ENCODE measurements around the gene NR1I2. TPM values are rescaled to one million over a fixed set of nuclear protein-coding genes. Genes with fewer than 3 reads are reported as not detected.

NR1I2 gene
- polyA plus RNA-seq, 4 donors, result 37.8 to 166 (median 95.5) TPM

DNA sequence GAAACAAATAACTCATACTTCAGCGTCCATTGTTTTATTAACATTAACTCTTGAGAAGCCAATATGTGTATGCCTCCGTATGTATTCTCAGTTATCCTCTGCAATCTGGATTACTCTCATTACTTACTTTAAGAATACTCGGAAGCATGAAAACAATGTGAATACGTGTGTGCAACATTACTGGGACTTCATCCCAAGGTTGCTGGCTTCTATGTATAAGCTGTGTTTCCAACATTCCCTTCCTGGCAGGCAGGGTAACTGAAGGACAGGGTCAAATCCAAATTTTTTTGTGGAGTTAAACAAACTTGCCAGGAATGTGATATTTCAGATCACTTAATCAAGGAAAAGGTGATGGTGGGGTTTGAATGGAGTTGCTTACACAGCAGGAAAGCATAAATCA, 34.5 kb upstream of the NR1I2 start:
- Histone ChIP-seq H3K9me3 (ENCODE audit: control insufficient read depth in 2 of 2, insufficient read depth in 1 of 2, low read depth in 1 of 2, low read length in 1 of 2) (no peaks in the 10 kb centered on the region), H3K4me3 (ENCODE audit: low read depth in 1 of 3, low read length in 3 of 3) (no peak overlapping the region), H3K27me3 (ENCODE audit: control insufficient read depth in 3 of 3, insufficient read depth in 3 of 3, low read length in 3 of 3) (no peaks in the 10 kb centered on the region), H3K4me1 (ENCODE audit: control insufficient read depth in 3 of 3, insufficient read depth in 2 of 3, low read depth in 1 of 3, low read length in 2 of 3) (no peaks in the 10 kb centered on the region), H3K36me3 (ENCODE audit: control insufficient read depth in 3 of 3, insufficient read depth in 2 of 3, low read depth in 1 of 3, low read length in 3 of 3) (no peaks in the 10 kb centered on the region), H3K27ac (ENCODE audit: low read depth in 1 of 3, low read length in 2 of 3) (no peak overlapping the region)
- no peak for DNase-seq
- no peak for FAIRE-seq
- 78 to 92% (median 84%) methylated on average over 4 of the region's 4 CpGs for WGBS, 3 donors

DNA sequence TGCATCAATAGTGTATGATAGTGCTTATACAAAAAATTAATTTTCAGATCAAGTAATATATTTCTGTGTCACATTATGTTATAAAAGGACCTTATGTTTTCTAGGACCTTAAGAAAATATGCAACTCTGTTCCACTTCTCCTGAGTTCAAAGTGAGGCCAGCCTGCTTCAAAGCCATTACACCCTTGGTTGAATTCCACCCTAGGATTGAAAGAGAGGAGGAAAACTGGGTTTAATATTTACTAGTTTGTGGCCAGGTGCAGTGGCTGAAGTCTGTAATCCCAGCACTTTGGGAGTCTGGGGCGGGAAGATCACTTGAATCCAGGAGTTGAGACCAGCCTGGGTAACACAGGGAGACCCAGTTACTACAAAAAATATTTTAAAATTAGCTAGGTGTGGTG, 32.9 kb upstream of the NR1I2 start:
- H3K27me3 ChIP-seq (ENCODE audit: control insufficient read depth in 3 of 3, insufficient read depth in 3 of 3, low read length in 3 of 3), result no peaks in the 10 kb centered on the region
- H3K4me1 ChIP-seq (ENCODE audit: control insufficient read depth in 3 of 3, insufficient read depth in 2 of 3, low read depth in 1 of 3, low read length in 2 of 3), result no peaks in the 10 kb centered on the region
- H3K9me3 ChIP-seq (ENCODE audit: control insufficient read depth in 2 of 2, insufficient read depth in 1 of 2, low read depth in 1 of 2, low read length in 1 of 2), result no peaks in the 10 kb centered on the region
- WGBS, 3 donors, result 54 to 77% (median 63%) methylated on average over 1 of the region's 1 CpG
- FAIRE-seq (no peak), DNase-seq (no peak)
- H3K27ac ChIP-seq (ENCODE audit: low read depth in 1 of 3, low read length in 2 of 3), result no peak overlapping the region
- H3K36me3 ChIP-seq (ENCODE audit: control insufficient read depth in 3 of 3, insufficient read depth in 2 of 3, low read depth in 1 of 3, low read length in 3 of 3), result no peaks in the 10 kb centered on the region
- no peak overlapping the region for H3K4me3 ChIP-seq (ENCODE audit: low read depth in 1 of 3, low read length in 3 of 3)

DNA sequence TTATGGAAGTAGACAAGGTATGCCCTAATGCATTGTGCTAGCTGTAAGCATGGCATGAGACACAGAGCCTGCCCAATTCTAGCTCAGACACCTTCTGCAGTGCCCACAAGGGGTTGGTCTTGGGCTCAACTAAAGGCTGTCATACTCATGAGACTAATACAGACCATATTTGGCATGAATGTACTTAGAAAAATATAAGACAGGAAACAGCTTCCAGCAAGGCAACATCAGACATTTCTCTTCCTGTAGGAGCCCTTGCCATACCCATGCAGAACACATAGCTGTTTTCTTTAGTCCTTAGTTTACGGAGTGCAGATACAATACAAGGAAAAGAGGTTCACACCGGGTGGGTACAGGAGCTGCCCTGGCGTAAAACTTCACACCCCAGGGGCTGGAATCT, 30.5 kb upstream of the NR1I2 start:
- H3K27me3 ChIP-seq (ENCODE audit: control insufficient read depth in 3 of 3, insufficient read depth in 3 of 3, low read length in 3 of 3), result no peaks in the 10 kb centered on the region
- H3K4me3 ChIP-seq (ENCODE audit: low read depth in 1 of 3, low read length in 3 of 3), result no peak overlapping the region
- 85 to 94% (median 90%) methylated on average over 3 of the region's 3 CpGs for WGBS, 3 donors
- no peaks in the 10 kb centered on the region for H3K4me1 ChIP-seq (ENCODE audit: control insufficient read depth in 3 of 3, insufficient read depth in 2 of 3, low read depth in 1 of 3, low read length in 2 of 3)
- no peaks in the 10 kb centered on the region for H3K36me3 ChIP-seq (ENCODE audit: control insufficient read depth in 3 of 3, insufficient read depth in 2 of 3, low read depth in 1 of 3, low read length in 3 of 3)
- H3K9me3 ChIP-seq (ENCODE audit: control insufficient read depth in 2 of 2, insufficient read depth in 1 of 2, low read depth in 1 of 2, low read length in 1 of 2), result peaks cover 0 to 5% of the 10 kb centered on the region in 2 donors
- H3K27ac ChIP-seq (ENCODE audit: low read depth in 1 of 3, low read length in 2 of 3), result no peak overlapping the region
- FAIRE-seq, result no peak
- no peak for DNase-seq

DNA sequence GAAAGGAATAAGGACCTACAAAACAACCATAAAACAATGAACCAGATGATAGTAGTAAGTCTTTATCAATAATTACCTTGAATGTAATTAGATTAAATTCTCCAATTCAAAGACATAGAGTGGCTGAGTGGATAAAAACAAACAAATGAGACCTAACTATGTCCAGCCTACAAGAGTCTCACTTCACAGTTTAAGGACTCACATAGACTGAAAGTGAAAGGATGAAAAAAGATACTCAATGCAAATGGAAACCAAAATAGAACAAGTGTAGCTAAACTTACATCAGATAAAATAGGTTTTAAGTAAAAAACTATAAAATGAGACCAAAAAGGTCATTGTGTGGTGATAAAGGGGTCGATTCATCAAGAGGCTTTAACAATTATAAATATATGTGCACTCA, 21.9 kb upstream of the NR1I2 start:
- FAIRE-seq, result no peak
- no peaks in the 10 kb centered on the region for H3K36me3 ChIP-seq (ENCODE audit: control insufficient read depth in 3 of 3, insufficient read depth in 2 of 3, low read depth in 1 of 3, low read length in 3 of 3)
- WGBS, 3 donors, result 46 to 76% (median 53%) methylated on average over 1 of the region's 1 CpG

DNA sequence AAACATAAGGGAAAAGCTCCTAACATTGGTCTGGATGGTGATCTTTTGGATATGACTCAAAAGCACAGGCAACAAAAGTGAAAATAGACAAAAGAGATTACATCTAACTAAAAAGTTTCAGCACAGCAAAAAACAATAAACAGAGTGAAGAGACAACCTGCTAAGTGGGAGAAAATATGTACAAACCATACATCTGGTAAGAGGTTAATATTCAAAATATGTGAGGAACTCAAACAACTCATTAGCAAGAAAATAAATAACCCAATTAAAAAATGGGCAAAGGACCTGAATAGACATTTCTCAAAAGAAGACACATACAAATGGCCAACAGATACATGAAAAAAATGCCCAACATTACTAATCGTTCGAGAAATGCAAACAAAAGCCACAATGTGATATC, 19.0 kb upstream of the NR1I2 start:
- H3K27me3 ChIP-seq (ENCODE audit: control insufficient read depth in 3 of 3, insufficient read depth in 3 of 3, low read length in 3 of 3), result no peaks in the 10 kb centered on the region
- no peak overlapping the region for H3K4me3 ChIP-seq (ENCODE audit: low read depth in 1 of 3, low read length in 3 of 3)
- no peaks in the 10 kb centered on the region for H3K36me3 ChIP-seq (ENCODE audit: control insufficient read depth in 3 of 3, insufficient read depth in 2 of 3, low read depth in 1 of 3, low read length in 3 of 3)
- no peaks in the 10 kb centered on the region for H3K4me1 ChIP-seq (ENCODE audit: control insufficient read depth in 3 of 3, insufficient read depth in 2 of 3, low read depth in 1 of 3, low read length in 2 of 3)
- 88 to 92% (median 92%) methylated on average over 2 of the region's 2 CpGs for WGBS, 3 donors
- FAIRE-seq (peak; percentile 64), DNase-seq (no peak)
- peaks cover 0 to 6% of the 10 kb centered on the region in 2 donors for H3K9me3 ChIP-seq (ENCODE audit: control insufficient read depth in 2 of 2, insufficient read depth in 1 of 2, low read depth in 1 of 2, low read length in 1 of 2)
- H3K27ac ChIP-seq (ENCODE audit: low read depth in 1 of 3, low read length in 2 of 3), result no peak overlapping the region

More for the DNA sequence above, 21.9 kb upstream of the NR1I2 start:
- no peaks in the 10 kb centered on the region for H3K9me3 ChIP-seq (ENCODE audit: control insufficient read depth in 2 of 2, insufficient read depth in 1 of 2, low read depth in 1 of 2, low read length in 1 of 2)
- no peaks in the 10 kb centered on the region for H3K27me3 ChIP-seq (ENCODE audit: control insufficient read depth in 3 of 3, insufficient read depth in 3 of 3, low read length in 3 of 3)
- H3K4me1 ChIP-seq (ENCODE audit: control insufficient read depth in 3 of 3, insufficient read depth in 2 of 3, low read depth in 1 of 3, low read length in 2 of 3), result no peaks in the 10 kb centered on the region
- no peak for DNase-seq
- H3K27ac ChIP-seq (ENCODE audit: low read depth in 1 of 3, low read length in 2 of 3), result no peak overlapping the region
- no peak overlapping the region for H3K4me3 ChIP-seq (ENCODE audit: low read depth in 1 of 3, low read length in 3 of 3)

DNA sequence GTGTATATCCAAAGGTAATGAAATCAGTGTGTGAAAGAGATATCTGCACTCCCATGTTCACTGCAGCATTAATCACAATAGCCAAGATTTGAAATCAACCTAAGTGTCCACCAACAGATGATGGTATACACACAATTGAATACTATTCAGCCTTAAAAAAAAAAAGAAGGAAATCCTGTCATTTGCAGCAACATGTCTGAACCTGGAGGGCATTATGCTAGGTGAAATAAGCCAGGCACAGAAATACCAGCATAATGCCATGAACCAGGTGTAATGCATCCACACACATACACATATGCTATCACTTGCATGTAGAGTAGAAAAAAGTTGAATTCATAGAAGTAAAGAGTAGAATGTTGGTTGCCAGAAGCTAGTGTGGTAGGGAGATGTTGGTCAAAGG, 18.4 kb upstream of the NR1I2 start:
- H3K4me3 ChIP-seq (ENCODE audit: low read depth in 1 of 3, low read length in 3 of 3), result no peak overlapping the region
- peaks cover 0 to 9% of the 10 kb centered on the region in 2 donors for H3K9me3 ChIP-seq (ENCODE audit: control insufficient read depth in 2 of 2, insufficient read depth in 1 of 2, low read depth in 1 of 2, low read length in 1 of 2)
- DNase-seq (no peak), FAIRE-seq (no peak)
- no peak overlapping the region for H3K27ac ChIP-seq (ENCODE audit: low read depth in 1 of 3, low read length in 2 of 3)
- no peaks in the 10 kb centered on the region for H3K27me3 ChIP-seq (ENCODE audit: control insufficient read depth in 3 of 3, insufficient read depth in 3 of 3, low read length in 3 of 3)
- H3K36me3 ChIP-seq (ENCODE audit: control insufficient read depth in 3 of 3, insufficient read depth in 2 of 3, low read depth in 1 of 3, low read length in 3 of 3), result no peaks in the 10 kb centered on the region
- H3K4me1 ChIP-seq (ENCODE audit: control insufficient read depth in 3 of 3, insufficient read depth in 2 of 3, low read depth in 1 of 3, low read length in 2 of 3), result no peaks in the 10 kb centered on the region

DNA sequence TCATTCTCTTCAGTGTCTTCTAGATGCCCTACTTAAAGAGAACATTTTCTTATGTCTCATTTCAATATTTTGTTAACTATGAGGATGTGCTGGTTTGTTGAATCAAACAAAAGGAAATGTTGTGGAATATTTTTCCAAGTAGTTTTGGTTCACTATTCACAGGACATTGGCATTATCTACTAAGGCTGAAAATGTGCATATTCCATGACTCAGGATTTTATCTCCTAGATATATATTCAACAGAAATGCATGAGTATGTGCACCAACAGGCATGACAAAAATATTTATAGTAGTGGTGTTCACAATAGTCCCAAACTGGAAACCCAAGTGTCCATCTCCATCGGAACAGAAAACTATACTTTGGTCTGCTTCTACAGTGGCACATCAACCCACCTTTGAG, 16.7 kb upstream of the NR1I2 start:
- peaks cover 0 to 9% of the 10 kb centered on the region in 2 donors for H3K9me3 ChIP-seq (ENCODE audit: control insufficient read depth in 2 of 2, insufficient read depth in 1 of 2, low read depth in 1 of 2, low read length in 1 of 2)
- FAIRE-seq, result no peak
- no peak overlapping the region for H3K4me3 ChIP-seq (ENCODE audit: low read depth in 1 of 3, low read length in 3 of 3)
- no peaks in the 10 kb centered on the region for H3K36me3 ChIP-seq (ENCODE audit: control insufficient read depth in 3 of 3, insufficient read depth in 2 of 3, low read depth in 1 of 3, low read length in 3 of 3)
- DNase-seq, result no peak
- H3K27ac ChIP-seq (ENCODE audit: low read depth in 1 of 3, low read length in 2 of 3), result no peak overlapping the region
- 87 to 97% (median 94%) methylated on average over 1 of the region's 1 CpG for WGBS, 3 donors
- H3K27me3 ChIP-seq (ENCODE audit: control insufficient read depth in 3 of 3, insufficient read depth in 3 of 3, low read length in 3 of 3), result no peaks in the 10 kb centered on the region
- no peaks in the 10 kb centered on the region for H3K4me1 ChIP-seq (ENCODE audit: control insufficient read depth in 3 of 3, insufficient read depth in 2 of 3, low read depth in 1 of 3, low read length in 2 of 3)

DNA sequence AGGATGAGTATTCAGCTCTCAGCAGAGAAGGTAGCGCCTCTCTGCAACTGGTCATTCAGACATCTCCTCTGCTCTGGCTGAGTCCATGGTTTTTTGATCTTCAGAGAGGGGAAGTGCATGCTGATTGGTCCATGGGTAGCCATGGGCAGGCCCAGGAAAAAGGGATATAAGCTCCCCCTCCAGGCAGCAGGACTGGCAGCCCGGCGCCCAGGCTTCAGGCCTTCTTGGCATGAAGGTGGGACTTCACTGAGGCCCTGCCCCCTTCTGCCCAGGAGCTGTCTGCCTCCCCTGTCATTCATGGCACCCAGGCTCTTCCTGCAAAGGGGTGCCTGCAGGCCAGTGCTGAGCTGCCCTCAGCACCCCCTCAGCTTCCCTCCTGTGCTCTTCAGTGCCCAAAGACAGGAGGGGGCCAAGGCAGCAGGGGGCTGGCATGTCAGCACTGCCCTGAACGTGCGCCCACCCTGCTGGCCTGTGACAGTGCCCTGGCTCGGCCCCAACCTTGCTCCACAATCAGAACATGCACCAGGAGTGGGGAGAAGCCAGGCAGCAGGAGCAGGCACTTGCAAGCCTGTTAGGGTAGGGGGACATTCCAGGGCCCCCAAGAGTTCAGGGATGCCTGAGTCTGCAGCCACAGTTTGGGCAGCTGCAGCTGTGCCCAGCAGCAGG, 13.8 kb upstream of the NR1I2 start:
- 94 to 99% (median 97%) methylated on average over 6 of the region's 6 CpGs for WGBS, 3 donors
- no peaks in the 10 kb centered on the region for H3K4me1 ChIP-seq (ENCODE audit: control insufficient read depth in 3 of 3, insufficient read depth in 2 of 3, low read depth in 1 of 3, low read length in 2 of 3)
- no peak overlapping the region for H3K4me3 ChIP-seq (ENCODE audit: low read depth in 1 of 3, low read length in 3 of 3)
- H3K9me3 ChIP-seq (ENCODE audit: control insufficient read depth in 2 of 2, insufficient read depth in 1 of 2, low read depth in 1 of 2, low read length in 1 of 2), result peaks cover 0 to 9% of the 10 kb centered on the region in 2 donors
- no peaks in the 10 kb centered on the region for H3K36me3 ChIP-seq (ENCODE audit: control insufficient read depth in 3 of 3, insufficient read depth in 2 of 3, low read depth in 1 of 3, low read length in 3 of 3)
- FAIRE-seq, result no peak
- no peaks in the 10 kb centered on the region for H3K27me3 ChIP-seq (ENCODE audit: control insufficient read depth in 3 of 3, insufficient read depth in 3 of 3, low read length in 3 of 3)
- no peak for DNase-seq
- no peak overlapping the region for H3K27ac ChIP-seq (ENCODE audit: low read depth in 1 of 3, low read length in 2 of 3)
